Sigmoid colon (tissue), 4 donors: ENCODE results near the gene CFAP20DC.

ENCODE experiments used
- CTCF ChIP-seq, 4 experiments: fragments of 450-650 bp in 3 of 4; fragments of 200-600 bp in 1 of 4; IDR thresholded peaks; one replicate each; pipeline ENCODE4 v1.5.1; 2016 to 2019; ENCODE audit warnings: antibody characterized with exemption in 4 of 4, mild to moderate bottlenecking in 3 of 4, moderate library complexity in 2 of 4
- POLR2AphosphoS5 ChIP-seq, 4 donors: sonication (generic); formaldehyde crosslinking; IDR thresholded peaks; one replicate each; pipeline ENCODE4 v1.6.1; 2017; ENCODE audit warnings: antibody characterized with exemption in 4 of 4

DNA sequence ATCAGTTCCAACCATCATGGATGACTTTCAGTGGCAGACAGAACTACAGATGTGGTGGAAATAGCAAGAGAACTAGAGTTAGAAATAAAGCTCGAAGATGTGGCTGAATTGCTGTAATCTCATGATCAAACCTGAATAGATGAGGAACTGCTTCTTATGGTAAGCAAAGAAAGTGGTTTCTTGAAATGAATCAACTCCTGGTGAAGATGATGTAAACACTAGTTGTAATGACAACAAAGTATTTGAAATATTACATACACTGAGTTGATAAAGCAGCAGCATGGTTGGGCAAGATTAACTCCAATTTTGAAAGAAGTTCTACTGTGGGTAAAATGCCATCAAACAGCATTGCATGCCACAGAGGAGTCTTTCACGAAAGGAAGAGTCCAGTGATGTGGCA lies 251.5 kb downstream of the CFAP20DC start:
- no peak for TF ChIP-seq POLR2AphosphoS5 (IDR thresholded peaks at IDR 0.05)
- TF ChIP-seq CTCF (IDR thresholded peaks at IDR 0.05) = no peak
